Measurements from ENCODE around the gene LYRM7.

- TF ChIP-seq CTCF (conservative IDR thresholded peaks at IDR 0.05; ENCODE audit: low read length), result no peak
- TF ChIP-seq EZH2phosphoT487 (IDR thresholded peaks at IDR 0.05; ENCODE audit: borderline replicate concordance), result no peak
Measured at GRCh38 chr5:131195696-131196095, 25.0 kb downstream of the LYRM7 start.

All from Loucy (cell line).